GM18520 (cell line): Measurements from ENCODE around the gene SDR42E2.

Experiments
- ATAC-seq: cut with Tn5 transposase; IDR thresholded peaks from one replicate; pipeline ENCODE4 v1.9.1; 2021; ENCODE audit not compliant: unreplicated experiment

The SDR42E2 gene

GRCh38 chr16:22240023-22240710, 77.9 kb downstream of the SDR42E2 start:
- ATAC-seq, result no peak
